HEK293 (cell line): Measurements from ENCODE around the gene ICE1.

Source experiments
- CTCF ChIA-PET: fragments of 350-600 bp; formaldehyde crosslinking; extraction: SDS; loops from one replicate; lab custom pipeline; 2021; ENCODE audit warnings: antibody characterized with exemption; lab: Yijun Ruan, JAX
- POLR2A ChIA-PET: fragments of 300-600 bp; formaldehyde crosslinking; extraction: SDS; loops from one replicate; lab custom pipeline; 2020; ENCODE audit warnings: antibody characterized with exemption, inconsistent platforms; lab: Yijun Ruan, JAX
- H3K27ac ChIP-seq: fragments of 200-500 bp; sonication (Bioruptor generic); 2 replicates; pipeline ENCODE4 v1.5.1; 2014; ENCODE audit warnings: low read depth, low read length, control low read depth, inconsistent platforms; ENCODE audit errors: extremely low read depth
- H3K36me3 ChIP-seq, 2 experiments: fragments of 200-500 bp in 1 of 2; sonication (Bioruptor generic) in 1 of 2; 1 replicate in 1 of 2; 2 replicates in 1 of 2; pipeline ENCODE4 v1.5.1; 2014 to 2017; ENCODE audit warnings: inconsistent platforms in 2 of 2, low read length in 2 of 2; ENCODE audit not compliant: control insufficient read depth in 2 of 2, insufficient read depth in 1 of 2
- H3K4me1 ChIP-seq: fragments of 200-500 bp; sonication (Bioruptor generic); 2 replicates; pipeline ENCODE4 v1.5.1; 2014; ENCODE audit warnings: mild to moderate bottlenecking, low read length, inconsistent platforms; ENCODE audit not compliant: control insufficient read depth, insufficient read depth
- H3K4me3 ChIP-seq: 2 replicates; pipeline ENCODE4 v1.5.1; 2011; ENCODE audit warnings: low read depth, mild to moderate bottlenecking, control low read depth, low read length, moderate library complexity
- H3K9me3 ChIP-seq: fragments of 200-500 bp; sonication (Bioruptor generic); 2 replicates; pipeline ENCODE4 v1.5.1; 2014; ENCODE audit warnings: low read depth, low read length, inconsistent platforms; ENCODE audit not compliant: control insufficient read depth, insufficient read depth
- GLIS1 ChIP-seq: fragments of 450-650 bp; formaldehyde crosslinking; IDR thresholded peaks from 2 replicates; pipeline ENCODE4 v1.5.1; 2016; ENCODE audit warnings: missing biosample characterization, missing genetic modification characterization
- KLF17 ChIP-seq: fragments of 450-650 bp; formaldehyde crosslinking; IDR thresholded peaks from 2 replicates; pipeline ENCODE4 v1.5.1; 2016; ENCODE audit warnings: missing biosample characterization, missing genetic modification characterization
- OVOL3 ChIP-seq: fragments of 450-650 bp; formaldehyde crosslinking; IDR thresholded peaks from 2 replicates; pipeline ENCODE4 v1.5.1; 2016; ENCODE audit warnings: missing biosample characterization, missing genetic modification characterization
- PRDM6 ChIP-seq: fragments of 450-650 bp; formaldehyde crosslinking; IDR thresholded peaks from 2 replicates; pipeline ENCODE4 v1.5.1; 2017; ENCODE audit warnings: missing biosample characterization, missing genetic modification characterization
- SETDB1 ChIP-seq: IDR thresholded peaks from one replicate; pipeline ENCODE4 v1.6.1; 2017; ENCODE audit warnings: mild to moderate bottlenecking, low read length, moderate library complexity, mixed read lengths; ENCODE audit not compliant: insufficient read length
- TCF7L2 ChIP-seq: IDR thresholded peaks from 2 replicates; pipeline ENCODE4 v1.6.1; 2011; ENCODE audit warnings: low read depth, mild to moderate bottlenecking, inconsistent platforms, low read length, moderate library complexity, borderline replicate concordance
- ZFHX2 ChIP-seq: fragments of 450-650 bp; formaldehyde crosslinking; conservative IDR thresholded peaks from 2 replicates; pipeline ENCODE4 v1.5.1; 2016; ENCODE audit warnings: missing biosample characterization, missing genetic modification characterization
- ZNF10 ChIP-seq: fragments of 450-650 bp; formaldehyde crosslinking; IDR thresholded peaks from 2 replicates; pipeline ENCODE4 v1.5.1; 2017; ENCODE audit warnings: missing biosample characterization, missing genetic modification characterization
- ZNF132 ChIP-seq: fragments of 450-650 bp; formaldehyde crosslinking; IDR thresholded peaks from 2 replicates; pipeline ENCODE4 v1.5.1; 2017; ENCODE audit warnings: missing biosample characterization, missing genetic modification characterization, borderline replicate concordance
- ZNF148 ChIP-seq: fragments of 450-650 bp; formaldehyde crosslinking; IDR thresholded peaks from 2 replicates; pipeline ENCODE4 v1.5.0; 2017; ENCODE audit warnings: missing biosample characterization, missing genetic modification characterization, borderline replicate concordance
- ZNF280C ChIP-seq: fragments of 450-650 bp; formaldehyde crosslinking; IDR thresholded peaks from 2 replicates; pipeline ENCODE4 v1.5.1; 2016; ENCODE audit warnings: missing biosample characterization, missing genetic modification characterization
- ZNF37A ChIP-seq: fragments of 450-650 bp; IDR thresholded peaks from 2 replicates; pipeline ENCODE4 v1.5.1; 2018; ENCODE audit warnings: missing biosample characterization, missing genetic modification characterization
- ZNF510 ChIP-seq: fragments of 450-650 bp; formaldehyde crosslinking; IDR thresholded peaks from 2 replicates; pipeline ENCODE4 v1.5.1; 2018; ENCODE audit warnings: mild to moderate bottlenecking, missing genetic modification characterization, missing biosample characterization; ENCODE audit not compliant: insufficient replicate concordance
- ZNF585B ChIP-seq: fragments of 450-650 bp; formaldehyde crosslinking; IDR thresholded peaks from 2 replicates; pipeline ENCODE4 v1.5.1; 2016; ENCODE audit warnings: missing biosample characterization, missing genetic modification characterization
- ZNF629 ChIP-seq: fragments of 450-650 bp; formaldehyde crosslinking; IDR thresholded peaks from 2 replicates; pipeline ENCODE4 v1.5.1; 2017; ENCODE audit warnings: missing biosample characterization, missing genetic modification characterization
- TF ChIP-seq, protein P1 (sequence below): fragments of 450-650 bp; formaldehyde crosslinking; IDR thresholded peaks from 2 replicates; pipeline ENCODE4 v1.5.1; 2016; ENCODE audit warnings: missing biosample characterization, missing genetic modification characterization, low read depth
- TF ChIP-seq, protein P2 (sequence below): fragments of 450-650 bp; formaldehyde crosslinking; IDR thresholded peaks from 2 replicates; pipeline ENCODE4 v1.5.1; 2017; ENCODE audit warnings: missing biosample characterization, missing genetic modification characterization
- TF ChIP-seq, protein P3 (sequence below): fragments of 450-650 bp; formaldehyde crosslinking; IDR thresholded peaks from 2 replicates; pipeline ENCODE4 v1.5.1; 2017; ENCODE audit warnings: missing biosample characterization, missing genetic modification characterization

Gene ICE1

GRCh38 chr5:5380298-5380697 is 42.2 kb upstream of the ICE1 start:
- Histone ChIP-seq H3K9me3 (no peaks in the 10 kb centered on the region), H3K4me1 (no peaks in the 10 kb centered on the region), H3K4me3 (no peak overlapping the region), H3K36me3 (no peaks in the 10 kb centered on the region), H3K27ac (no peak overlapping the region)
- TF ChIP-seq ZNF280C (tag by site-specific recombination) (no peak), ZFHX2 (tag by site-specific recombination) (no peak), KLF17 (tag by site-specific recombination) (no peak), SETDB1 (no peak), ZNF510 (tag by site-specific recombination) (no peak), PRDM6 (tag by site-specific recombination) (no peak), ZNF10 (no peak), ZNF132 (tag by site-specific recombination) (no peak), ZNF37A (no peak), GLIS1 (tag by site-specific recombination) (no peak), OVOL3 (tag by site-specific recombination) (no peak), TCF7L2 (no peak), ZNF148 (tag by site-specific recombination) (no peak), ZNF585B (tag by site-specific recombination) (no peak), ZNF629 (tag by site-specific recombination) (no peak)
- TF ChIP-seq, protein P1, sequence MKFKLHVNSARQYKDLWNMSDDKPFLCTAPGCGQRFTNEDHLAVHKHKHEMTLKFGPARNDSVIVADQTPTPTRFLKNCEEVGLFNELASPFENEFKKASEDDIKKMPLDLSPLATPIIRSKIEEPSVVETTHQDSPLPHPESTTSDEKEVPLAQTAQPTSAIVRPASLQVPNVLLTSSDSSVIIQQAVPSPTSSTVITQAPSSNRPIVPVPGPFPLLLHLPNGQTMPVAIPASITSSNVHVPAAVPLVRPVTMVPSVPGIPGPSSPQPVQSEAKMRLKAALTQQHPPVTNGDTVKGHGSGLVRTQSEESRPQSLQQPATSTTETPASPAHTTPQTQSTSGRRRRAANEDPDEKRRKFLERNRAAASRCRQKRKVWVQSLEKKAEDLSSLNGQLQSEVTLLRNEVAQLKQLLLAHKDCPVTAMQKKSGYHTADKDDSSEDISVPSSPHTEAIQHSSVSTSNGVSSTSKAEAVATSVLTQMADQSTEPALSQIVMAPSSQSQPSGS (tag by site-specific recombination): no peak
- TF ChIP-seq, protein P2, sequence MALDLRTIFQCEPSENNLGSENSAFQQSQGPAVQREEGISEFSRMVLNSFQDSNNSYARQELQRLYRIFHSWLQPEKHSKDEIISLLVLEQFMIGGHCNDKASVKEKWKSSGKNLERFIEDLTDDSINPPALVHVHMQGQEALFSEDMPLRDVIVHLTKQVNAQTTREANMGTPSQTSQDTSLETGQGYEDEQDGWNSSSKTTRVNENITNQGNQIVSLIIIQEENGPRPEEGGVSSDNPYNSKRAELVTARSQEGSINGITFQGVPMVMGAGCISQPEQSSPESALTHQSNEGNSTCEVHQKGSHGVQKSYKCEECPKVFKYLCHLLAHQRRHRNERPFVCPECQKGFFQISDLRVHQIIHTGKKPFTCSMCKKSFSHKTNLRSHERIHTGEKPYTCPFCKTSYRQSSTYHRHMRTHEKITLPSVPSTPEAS (tag by site-specific recombination): no peak
- TF ChIP-seq, protein P3, sequence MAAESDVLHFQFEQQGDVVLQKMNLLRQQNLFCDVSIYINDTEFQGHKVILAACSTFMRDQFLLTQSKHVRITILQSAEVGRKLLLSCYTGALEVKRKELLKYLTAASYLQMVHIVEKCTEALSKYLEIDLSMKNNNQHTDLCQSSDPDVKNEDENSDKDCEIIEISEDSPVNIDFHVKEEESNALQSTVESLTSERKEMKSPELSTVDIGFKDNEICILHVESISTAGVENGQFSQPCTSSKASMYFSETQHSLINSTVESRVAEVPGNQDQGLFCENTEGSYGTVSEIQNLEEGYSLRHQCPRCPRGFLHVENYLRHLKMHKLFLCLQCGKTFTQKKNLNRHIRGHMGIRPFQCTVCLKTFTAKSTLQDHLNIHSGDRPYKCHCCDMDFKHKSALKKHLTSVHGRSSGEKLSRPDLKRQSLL: no peak
- ChIA-PET POLR2A (no interaction called here), CTCF (no interaction called here)
